ENCODE data around the gene CCDC15.

- TF ChIP-seq CTCF (IDR thresholded peaks at IDR 0.05) = no peak
- TF ChIP-seq POLR2AphosphoS5 (IDR thresholded peaks at IDR 0.05) = no peak
- no peak for TF ChIP-seq POLR2A (IDR thresholded peaks at IDR 0.05)
These were observed 62.4 kb downstream of the CCDC15 start for GRCh38 chr11:125016413-125016812.
